RCC 7860 (cell line): Measurements from ENCODE around the gene MMP13.
"Not testable (repeated sequence)": the region's sequence is repeated elsewhere in the genome, so short reads cannot be mapped to it uniquely, and the experiment has no call there.

Experiments used
- DNase-seq: peaks from one replicate; pipeline ENCODE4 v3.0.0-alpha.2; 2015; ENCODE audit warnings: low spot score
- FAIRE-seq: peaks from 2 replicates; lab custom pipeline; 2012; peaks lifted over from hg19 to GRCh38; lab: Jason Lieb, UNC

Gene MMP13

GRCh38 chr11:102955624-102956023, at the start of gene MMP13:
Gene MMP13, minus strand, starts transcription at chr11:102955732. Its CDS starts 27 bp downstream, at chr11:102955705.
- FAIRE-seq (no peak), DNase-seq (peak; percentile 59)

GRCh38 chr11:103004234-103004633, 48.7 kb upstream of the MMP13 start:
- not testable (repeated sequence) for DNase-seq, FAIRE-seq

- no peak for DNase-seq
- no peak for FAIRE-seq
Measured at GRCh38 chr11:102994105-102994504, 38.6 kb upstream of the MMP13 start.

- FAIRE-seq (no peak), DNase-seq (no peak)
Measured at GRCh38 chr11:102991776-102992175, 36.2 kb upstream of the MMP13 start.

- FAIRE-seq (no peak), DNase-seq (no peak)
Measured at GRCh38 chr11:102990145-102990544, 34.6 kb upstream of the MMP13 start.

GRCh38 chr11:102989379-102990047, 34.0 kb upstream of the MMP13 start:
- no peak for FAIRE-seq

GRCh38 chr11:102986815-102987214, 31.3 kb upstream of the MMP13 start:
- FAIRE-seq (peak; percentile 92), DNase-seq (peak; percentile 90)

More at GRCh38 chr11:102989379-102990047, 34.0 kb upstream of the MMP13 start:
- no peak for DNase-seq

GRCh38 chr11:102985850-102986249, 30.3 kb upstream of the MMP13 start:
- FAIRE-seq, result no peak
- DNase-seq, result no peak

GRCh38 chr11:102983486-102983885, 28.0 kb upstream of the MMP13 start:
- no peak for FAIRE-seq
- no peak for DNase-seq

- FAIRE-seq, result no peak
Measured at GRCh38 chr11:102981324-102981910, 25.9 kb upstream of the MMP13 start.

GRCh38 chr11:102974552-102975280, 19.2 kb upstream of the MMP13 start:
- peak; percentile 62 for DNase-seq
- FAIRE-seq, result peak; percentile 97

More at GRCh38 chr11:102981324-102981910, 25.9 kb upstream of the MMP13 start:
- DNase-seq, result no peak

GRCh38 chr11:102973698-102974097, 18.2 kb upstream of the MMP13 start:
- FAIRE-seq, result peak; percentile 27
- DNase-seq, result not testable (repeated sequence)

- DNase-seq (no peak), FAIRE-seq (no peak)
Measured at GRCh38 chr11:102972853-102973252, 17.3 kb upstream of the MMP13 start.

- FAIRE-seq (no peak), DNase-seq (no peak)
Measured at GRCh38 chr11:102971766-102972165, 16.2 kb upstream of the MMP13 start.

GRCh38 chr11:102967497-102967896, 12.0 kb upstream of the MMP13 start:
- FAIRE-seq (no peak), DNase-seq (no peak)

- DNase-seq (no peak), FAIRE-seq (no peak)
Measured at GRCh38 chr11:102966011-102966410, 10.5 kb upstream of the MMP13 start.

GRCh38 chr11:102964867-102965266, 9.3 kb upstream of the MMP13 start:
- DNase-seq (no peak), FAIRE-seq (no peak)

- peak; percentile 81 for FAIRE-seq
- peak; percentile 33 for DNase-seq
Measured at GRCh38 chr11:102957953-102958352, 2.4 kb upstream of the MMP13 start.

- FAIRE-seq (no peak), DNase-seq (no peak)
Measured at GRCh38 chr11:102950622-102951081, 4.9 kb downstream of the MMP13 start.

- no peak for DNase-seq
- FAIRE-seq, result no peak
Measured at GRCh38 chr11:102946237-102946636, 9.3 kb downstream of the MMP13 start.

- FAIRE-seq (peak; percentile 89), DNase-seq (peak; percentile 75)
Measured at GRCh38 chr11:102940714-102941588, 14.6 kb downstream of the MMP13 start.
